Measurements from ENCODE around the gene MEF2B.

The MEF2B gene

DNA sequence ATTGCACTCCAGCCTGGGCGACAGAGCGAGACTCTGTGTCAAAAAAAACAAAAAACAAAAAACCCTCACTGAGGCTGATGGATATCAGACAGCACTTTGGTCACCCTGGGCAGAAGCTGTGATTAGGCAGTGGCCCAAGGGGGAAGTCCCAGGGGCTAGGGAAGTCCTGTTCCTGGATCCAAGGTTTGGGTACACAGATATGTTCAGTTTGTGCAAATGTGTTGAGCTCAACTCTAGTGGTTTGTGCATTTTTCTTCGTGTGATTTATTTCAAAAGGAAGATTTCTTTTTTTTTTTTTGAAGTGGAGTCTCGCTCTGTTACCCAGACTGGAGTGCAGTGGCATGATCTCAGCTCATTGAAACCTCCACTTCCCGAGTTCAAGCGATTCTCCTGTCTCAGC, 12.3 kb downstream of the MEF2B start:
- TF ChIP-seq, protein P1, sequence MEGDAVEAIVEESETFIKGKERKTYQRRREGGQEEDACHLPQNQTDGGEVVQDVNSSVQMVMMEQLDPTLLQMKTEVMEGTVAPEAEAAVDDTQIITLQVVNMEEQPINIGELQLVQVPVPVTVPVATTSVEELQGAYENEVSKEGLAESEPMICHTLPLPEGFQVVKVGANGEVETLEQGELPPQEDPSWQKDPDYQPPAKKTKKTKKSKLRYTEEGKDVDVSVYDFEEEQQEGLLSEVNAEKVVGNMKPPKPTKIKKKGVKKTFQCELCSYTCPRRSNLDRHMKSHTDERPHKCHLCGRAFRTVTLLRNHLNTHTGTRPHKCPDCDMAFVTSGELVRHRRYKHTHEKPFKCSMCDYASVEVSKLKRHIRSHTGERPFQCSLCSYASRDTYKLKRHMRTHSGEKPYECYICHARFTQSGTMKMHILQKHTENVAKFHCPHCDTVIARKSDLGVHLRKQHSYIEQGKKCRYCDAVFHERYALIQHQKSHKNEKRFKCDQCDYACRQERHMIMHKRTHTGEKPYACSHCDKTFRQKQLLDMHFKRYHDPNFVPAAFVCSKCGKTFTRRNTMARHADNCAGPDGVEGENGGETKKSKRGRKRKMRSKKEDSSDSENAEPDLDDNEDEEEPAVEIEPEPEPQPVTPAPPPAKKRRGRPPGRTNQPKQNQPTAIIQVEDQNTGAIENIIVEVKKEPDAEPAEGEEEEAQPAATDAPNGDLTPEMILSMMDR (IDR thresholded peaks at IDR 0.05), result no peak

GRCh38 chr19:19155495-19156219, 14.4 kb downstream of the MEF2B start:
- TF ChIP-seq, protein P1 (IDR thresholded peaks at IDR 0.05), result no peak

- TF ChIP-seq, protein P1 (IDR thresholded peaks at IDR 0.05), result no peak
Observed at GRCh38 chr19:19154768-19155494, 15.1 kb downstream of the MEF2B start.

- TF ChIP-seq, protein P1 (IDR thresholded peaks at IDR 0.05), result no peak
Observed at GRCh38 chr19:19152668-19153384, 17.2 kb downstream of the MEF2B start.

- TF ChIP-seq, protein P1 (IDR thresholded peaks at IDR 0.05), result no peak
Observed at GRCh38 chr19:19151418-19151817, 18.6 kb downstream of the MEF2B start.

- TF ChIP-seq, protein P1 (IDR thresholded peaks at IDR 0.05), result no peak
Observed at GRCh38 chr19:19149435-19149834, 20.6 kb downstream of the MEF2B start.

- TF ChIP-seq, protein P1 (IDR thresholded peaks at IDR 0.05), result no peak
Observed at GRCh38 chr19:19147344-19147743, 22.7 kb downstream of the MEF2B start.

Measured in LNCAP (cell line).